Activated CD4-positive, alpha-beta T cell treated with anti-CD3 and anti-CD28 coated beads, Interleukin-2, amount 50 U/mL, for 24 hours (primary cell): ENCODE measurements around the gene CACNA2D3.

ENCODE experiments used
- DNase-seq, 2 donors: peaks; one replicate each; pipeline ENCODE4 v3.0.0-alpha.2; 2020; ENCODE audit warnings: low read depth in 1 of 2, low spot score in 1 of 2

The CACNA2D3 gene

GRCh38 chr3:54780336-54780735, 658.0 kb downstream of the CACNA2D3 start:
- DNase-seq: no peak

- DNase-seq: no peak
These were observed 659.4 kb downstream of the CACNA2D3 start for GRCh38 chr3:54781728-54782127.

- no peak for DNase-seq
These were observed 661.3 kb downstream of the CACNA2D3 start for GRCh38 chr3:54783611-54784010.

- no peak for DNase-seq
These were observed 661.7 kb downstream of the CACNA2D3 start for GRCh38 chr3:54784021-54784420.

GRCh38 chr3:54785976-54786375, 663.6 kb downstream of the CACNA2D3 start:
- DNase-seq: no peak

- DNase-seq: no peak
These were observed 667.7 kb downstream of the CACNA2D3 start for GRCh38 chr3:54790051-54790450.

- DNase-seq: no peak
These were observed 669.3 kb downstream of the CACNA2D3 start for GRCh38 chr3:54791501-54792156.

- DNase-seq: no peak
These were observed 670.2 kb downstream of the CACNA2D3 start for GRCh38 chr3:54792584-54792983.

- no peak for DNase-seq
These were observed 670.8 kb downstream of the CACNA2D3 start for GRCh38 chr3:54793171-54793570.

GRCh38 chr3:54797111-54797510, 674.8 kb downstream of the CACNA2D3 start:
- no peak for DNase-seq

- DNase-seq: no peak
These were observed 678.1 kb downstream of the CACNA2D3 start for GRCh38 chr3:54800478-54800877.

- no peak for DNase-seq
These were observed 679.6 kb downstream of the CACNA2D3 start for GRCh38 chr3:54801977-54802376.

GRCh38 chr3:54810401-54810800, 688.0 kb downstream of the CACNA2D3 start:
- no peak for DNase-seq

GRCh38 chr3:54814224-54814623, 691.9 kb downstream of the CACNA2D3 start:
- DNase-seq: no peak

- DNase-seq: no peak
These were observed 695.3 kb downstream of the CACNA2D3 start for GRCh38 chr3:54817628-54818027.

GRCh38 chr3:54818486-54818885, 696.1 kb downstream of the CACNA2D3 start:
- no peak for DNase-seq

- no peak for DNase-seq
These were observed 696.6 kb downstream of the CACNA2D3 start for GRCh38 chr3:54818942-54819341.

GRCh38 chr3:54819946-54820345, 697.6 kb downstream of the CACNA2D3 start:
- no peak for DNase-seq

GRCh38 chr3:54822206-54822605, 699.9 kb downstream of the CACNA2D3 start:
- no peak for DNase-seq

GRCh38 chr3:54826251-54826691, 703.9 kb downstream of the CACNA2D3 start:
- no peak for DNase-seq

GRCh38 chr3:54827056-54827687, 704.8 kb downstream of the CACNA2D3 start:
- DNase-seq: no peak

- no peak for DNase-seq
These were observed 705.4 kb downstream of the CACNA2D3 start for GRCh38 chr3:54827776-54828175.

- no peak for DNase-seq
These were observed 708.3 kb downstream of the CACNA2D3 start for GRCh38 chr3:54830658-54831057.
